Measurements from ENCODE around the gene ZNF443.
"Not testable (repeated sequence)": the region's sequence is repeated elsewhere in the genome, so short reads cannot be mapped to it uniquely, and the experiment has no call there.

Gene ZNF443

DNA sequence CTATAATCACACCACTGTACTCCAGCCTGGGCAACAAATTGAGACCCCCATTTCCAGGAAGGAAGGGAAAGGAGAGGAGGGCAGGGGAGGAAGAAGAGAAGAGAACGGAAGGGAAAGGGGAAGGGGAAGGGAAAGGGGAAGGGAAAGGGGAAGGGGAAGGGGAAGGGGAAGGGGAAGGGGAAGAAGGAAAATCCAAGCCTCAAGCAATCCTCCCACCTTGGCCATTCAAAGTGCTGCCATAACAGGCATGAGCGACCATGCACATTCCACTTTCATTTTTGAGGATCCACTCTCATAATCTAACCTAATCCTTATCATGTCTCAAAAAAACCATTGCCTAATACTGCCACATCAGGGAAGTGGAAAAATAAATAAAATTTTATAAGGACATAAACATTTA, 54.5 kb downstream of the ZNF443 start:
- H3K4me3 ChIP-seq (replicated peaks; ENCODE audit: low read depth, low read length); DNase-seq (ENCODE audit: extremely low read depth, low read depth): not testable (repeated sequence)

DNA sequence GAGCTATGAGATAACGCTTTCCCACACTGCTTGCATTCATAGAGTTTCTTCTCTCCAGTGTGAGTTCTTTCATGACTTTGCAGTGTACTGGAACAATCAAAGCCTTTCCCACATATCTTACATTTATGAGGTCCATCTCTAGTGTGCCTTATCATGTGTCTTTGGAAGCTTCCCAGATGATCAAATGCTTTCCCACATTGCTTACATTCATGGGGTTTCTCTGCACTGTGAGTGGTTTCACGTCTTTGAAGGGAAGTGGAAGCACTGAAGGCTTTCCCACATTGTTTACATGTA, 60.4 kb downstream of the ZNF443 start:
- TF ChIP-seq, protein P1, sequence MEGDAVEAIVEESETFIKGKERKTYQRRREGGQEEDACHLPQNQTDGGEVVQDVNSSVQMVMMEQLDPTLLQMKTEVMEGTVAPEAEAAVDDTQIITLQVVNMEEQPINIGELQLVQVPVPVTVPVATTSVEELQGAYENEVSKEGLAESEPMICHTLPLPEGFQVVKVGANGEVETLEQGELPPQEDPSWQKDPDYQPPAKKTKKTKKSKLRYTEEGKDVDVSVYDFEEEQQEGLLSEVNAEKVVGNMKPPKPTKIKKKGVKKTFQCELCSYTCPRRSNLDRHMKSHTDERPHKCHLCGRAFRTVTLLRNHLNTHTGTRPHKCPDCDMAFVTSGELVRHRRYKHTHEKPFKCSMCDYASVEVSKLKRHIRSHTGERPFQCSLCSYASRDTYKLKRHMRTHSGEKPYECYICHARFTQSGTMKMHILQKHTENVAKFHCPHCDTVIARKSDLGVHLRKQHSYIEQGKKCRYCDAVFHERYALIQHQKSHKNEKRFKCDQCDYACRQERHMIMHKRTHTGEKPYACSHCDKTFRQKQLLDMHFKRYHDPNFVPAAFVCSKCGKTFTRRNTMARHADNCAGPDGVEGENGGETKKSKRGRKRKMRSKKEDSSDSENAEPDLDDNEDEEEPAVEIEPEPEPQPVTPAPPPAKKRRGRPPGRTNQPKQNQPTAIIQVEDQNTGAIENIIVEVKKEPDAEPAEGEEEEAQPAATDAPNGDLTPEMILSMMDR (IDR thresholded peaks at IDR 0.05; ENCODE audit: low read depth, low read length, missing control alignments) = no peak
- DNase-seq (ENCODE audit: extremely low read depth, low read depth) = no peak
- no peak overlapping the region for H3K4me3 ChIP-seq (replicated peaks; ENCODE audit: low read depth, low read length)

DNA sequence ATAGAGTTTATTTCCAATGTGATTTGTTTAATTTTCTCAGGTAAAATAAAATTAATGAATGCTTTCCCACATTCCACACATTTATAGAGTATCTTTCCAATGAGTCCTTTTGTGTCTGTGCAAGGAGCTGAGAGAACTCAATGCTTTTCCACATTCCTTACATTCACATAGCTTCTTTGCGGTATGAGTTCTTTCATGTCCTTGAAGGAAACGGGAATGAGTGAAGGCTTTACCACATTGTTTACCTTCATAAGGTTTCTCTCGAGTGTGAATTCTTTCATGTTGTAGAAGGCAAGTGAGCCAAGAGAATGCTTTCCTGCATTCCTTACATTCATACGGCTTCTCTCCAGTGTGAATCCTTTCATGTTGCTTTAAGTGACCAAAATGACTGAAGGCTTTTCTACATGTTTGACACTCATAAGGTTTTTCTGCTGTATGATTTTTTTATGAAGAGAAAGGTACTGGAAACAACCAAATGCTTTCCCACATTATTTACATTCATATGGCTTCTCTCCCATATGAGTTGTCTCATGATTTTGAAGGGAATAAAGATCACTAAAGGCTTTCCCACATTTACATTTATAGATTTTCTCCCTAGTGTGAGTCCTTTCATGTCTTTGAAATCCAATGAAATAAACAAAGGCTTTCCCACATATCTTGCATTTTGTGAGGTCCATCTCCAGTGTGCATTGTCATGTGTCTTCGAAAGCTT, 60.9 kb downstream of the ZNF443 start:
- DNase-seq (ENCODE audit: extremely low read depth, low read depth) = no peak
- TF ChIP-seq, protein P1 (IDR thresholded peaks at IDR 0.05; ENCODE audit: low read depth, low read length, missing control alignments) = no peak
- H3K4me3 ChIP-seq (replicated peaks; ENCODE audit: low read depth, low read length) = no peak overlapping the region

All from HFF-Myc (cell line).